Fibroblast of villous mesenchyme (primary cell): Measurements from ENCODE around the gene CDH23. TPM values are rescaled to one million over a fixed set of nuclear protein-coding genes. Genes with fewer than 3 reads are reported as not detected.

Source experiments
- DNase-seq: peaks from one replicate; pipeline ENCODE4 v3.0.0-alpha.2; 2010; ENCODE audit warnings: low read depth
- H3K4me3 ChIP-seq: 2 replicates; pipeline ENCODE4 v1.5.1; 2011; ENCODE audit warnings: low read depth, mild to moderate bottlenecking, low read length
- total RNA-seq: library from RNA; depleted of rRNA; stranded (reverse); fragments of >200 nt; gene quantifications from 2 replicates; pipeline ENCODE4 v1.2.3, GENCODE V29; 2012
- TF ChIP-seq, protein P1 (sequence below): IDR thresholded peaks from 2 replicates; pipeline ENCODE4 v1.5.1; 2012; ENCODE audit warnings: low read depth, mild to moderate bottlenecking, low read length; ENCODE audit not compliant: insufficient read depth

CDH23 gene
- total RNA-seq, 1 donor, result under 0.01 TPM

DNA sequence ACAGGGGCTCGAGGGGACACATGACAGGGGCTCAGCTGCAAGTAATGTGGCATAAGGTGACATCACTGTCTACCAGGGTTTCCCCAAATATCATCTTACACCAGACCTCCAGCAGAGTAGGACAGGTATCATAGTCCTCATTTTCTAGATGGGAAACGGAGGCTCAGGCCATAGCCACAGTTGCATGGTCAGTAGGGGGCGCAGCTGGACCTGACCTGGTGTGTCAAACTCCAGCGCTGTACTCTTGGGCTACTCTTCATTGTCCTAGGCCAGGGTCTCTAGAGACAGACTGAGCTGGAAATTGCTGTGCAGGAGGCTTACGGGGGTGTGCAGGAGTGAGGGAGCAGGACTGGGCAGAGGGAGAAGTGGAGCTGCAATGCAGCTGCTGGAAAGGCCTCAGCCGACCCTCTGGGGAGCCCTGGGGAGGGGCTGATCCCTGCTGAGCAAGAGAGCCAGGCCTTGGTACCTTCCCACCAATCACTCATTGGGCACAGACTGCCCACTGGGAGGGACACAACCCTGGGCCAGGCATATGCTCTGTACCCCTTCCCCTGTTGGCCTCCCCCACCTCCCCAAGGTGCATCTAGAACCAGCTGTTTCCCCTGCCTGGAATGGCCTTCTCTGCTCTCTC lies 89.9 kb downstream of the CDH23 start:
- TF ChIP-seq, protein P1, sequence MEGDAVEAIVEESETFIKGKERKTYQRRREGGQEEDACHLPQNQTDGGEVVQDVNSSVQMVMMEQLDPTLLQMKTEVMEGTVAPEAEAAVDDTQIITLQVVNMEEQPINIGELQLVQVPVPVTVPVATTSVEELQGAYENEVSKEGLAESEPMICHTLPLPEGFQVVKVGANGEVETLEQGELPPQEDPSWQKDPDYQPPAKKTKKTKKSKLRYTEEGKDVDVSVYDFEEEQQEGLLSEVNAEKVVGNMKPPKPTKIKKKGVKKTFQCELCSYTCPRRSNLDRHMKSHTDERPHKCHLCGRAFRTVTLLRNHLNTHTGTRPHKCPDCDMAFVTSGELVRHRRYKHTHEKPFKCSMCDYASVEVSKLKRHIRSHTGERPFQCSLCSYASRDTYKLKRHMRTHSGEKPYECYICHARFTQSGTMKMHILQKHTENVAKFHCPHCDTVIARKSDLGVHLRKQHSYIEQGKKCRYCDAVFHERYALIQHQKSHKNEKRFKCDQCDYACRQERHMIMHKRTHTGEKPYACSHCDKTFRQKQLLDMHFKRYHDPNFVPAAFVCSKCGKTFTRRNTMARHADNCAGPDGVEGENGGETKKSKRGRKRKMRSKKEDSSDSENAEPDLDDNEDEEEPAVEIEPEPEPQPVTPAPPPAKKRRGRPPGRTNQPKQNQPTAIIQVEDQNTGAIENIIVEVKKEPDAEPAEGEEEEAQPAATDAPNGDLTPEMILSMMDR, result peak; percentile 62
- DNase-seq, result peak; percentile 18
- H3K4me3 ChIP-seq, result no peak overlapping the region

DNA sequence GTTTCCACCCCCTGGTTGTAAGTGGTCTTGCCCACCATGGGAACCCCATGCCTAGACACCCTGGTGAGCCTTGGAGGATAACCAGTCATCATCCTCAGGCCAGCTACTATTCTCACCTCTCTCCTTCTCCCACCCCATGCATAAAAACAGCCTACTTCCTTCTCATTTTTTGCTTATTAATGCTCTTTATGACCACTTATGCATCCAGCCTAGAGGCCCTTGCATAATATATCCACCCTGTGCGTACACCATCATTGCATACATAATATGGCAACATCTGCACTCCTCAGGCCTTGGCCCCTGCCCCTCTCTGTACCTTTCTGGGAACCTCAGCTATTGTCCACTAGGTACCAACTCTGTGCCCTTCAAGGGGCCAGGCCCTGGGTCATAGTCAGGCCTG lies 91.0 kb downstream of the CDH23 start:
- no peak overlapping the region for H3K4me3 ChIP-seq
- no peak for DNase-seq
- TF ChIP-seq, protein P1, result no peak

DNA sequence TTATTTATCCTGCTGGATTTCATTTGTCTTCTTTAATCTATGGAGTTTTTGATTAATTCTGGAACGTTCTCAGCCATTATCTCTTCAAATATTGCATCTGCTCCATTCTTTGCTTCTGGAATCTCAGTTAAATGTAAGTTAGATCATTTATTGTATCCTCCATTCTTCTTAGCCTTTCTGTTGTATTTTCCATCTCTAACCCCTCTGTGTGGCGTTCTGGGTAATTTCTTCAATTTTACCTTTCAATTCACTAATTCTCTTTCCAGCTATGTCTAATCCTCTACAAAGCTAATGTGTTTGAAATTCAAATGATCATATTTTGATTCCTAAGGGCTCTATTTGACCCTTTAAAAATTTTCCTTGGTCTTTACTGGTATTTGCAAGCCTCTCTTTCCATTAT lies 92.4 kb downstream of the CDH23 start:
- H3K4me3 ChIP-seq, result no peak overlapping the region
- no peak for DNase-seq
- TF ChIP-seq, protein P1, result no peak

DNA sequence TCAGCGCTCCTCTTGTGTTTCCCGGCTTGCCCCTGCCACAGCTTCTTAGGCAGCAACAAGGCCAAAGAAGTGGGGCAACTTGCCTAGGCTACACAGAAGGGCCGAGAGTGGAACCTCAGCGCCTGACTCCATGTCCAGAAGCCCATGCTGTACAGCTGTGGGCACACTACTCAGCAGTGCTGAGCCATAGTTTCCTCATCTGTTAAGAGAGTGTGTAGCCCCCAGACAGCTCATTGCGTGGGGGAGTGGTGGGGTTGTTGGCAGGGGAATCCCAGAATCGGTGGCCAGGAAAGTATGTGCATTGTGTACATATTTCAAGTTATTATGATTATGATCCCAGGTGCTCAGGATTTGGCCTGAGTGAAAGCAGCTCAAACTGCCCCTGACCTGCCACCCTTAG lies 96.2 kb downstream of the CDH23 start:
- no peak for DNase-seq
- TF ChIP-seq, protein P1, result no peak
- H3K4me3 ChIP-seq, result no peak overlapping the region

DNA sequence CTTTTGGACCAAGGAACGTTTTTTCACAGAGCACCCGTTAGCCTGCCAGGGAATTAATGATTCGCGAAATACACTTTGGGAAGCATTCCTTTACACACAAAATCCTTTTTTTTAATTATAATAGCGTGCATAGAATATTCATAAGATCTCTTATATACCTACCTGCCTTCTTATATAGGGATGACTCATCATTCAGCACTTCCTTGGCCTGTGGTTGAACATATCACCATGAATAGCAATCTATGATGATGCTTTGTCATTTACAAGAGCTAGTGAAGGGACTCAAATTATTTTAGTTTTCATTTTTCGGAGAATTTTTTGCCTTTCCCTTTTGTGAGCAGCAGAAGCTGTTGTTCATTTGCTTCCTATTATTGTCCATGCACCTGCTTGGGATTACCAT lies 97.0 kb downstream of the CDH23 start:
- DNase-seq, result no peak

DNA sequence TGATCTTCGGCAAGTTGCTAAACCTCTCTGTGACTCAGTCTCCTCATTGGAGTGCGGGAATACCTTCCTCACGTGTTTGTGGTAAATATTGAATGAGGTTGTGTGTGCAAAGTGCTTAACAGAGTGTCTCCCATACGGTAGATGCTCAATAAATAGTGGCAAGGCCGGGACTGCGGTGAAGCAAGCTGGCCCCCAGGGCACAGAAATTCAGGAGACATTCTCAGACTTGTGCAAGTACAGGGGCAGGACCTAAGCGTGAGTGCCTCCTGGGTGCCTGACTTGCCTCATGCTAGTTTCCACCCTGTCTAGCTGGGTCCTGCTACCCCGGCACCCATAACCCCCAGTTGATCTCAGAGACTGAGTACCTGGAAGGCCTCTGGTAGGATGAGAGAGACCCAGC lies 97.8 kb downstream of the CDH23 start:
- TF ChIP-seq, protein P1, result no peak
- no peak overlapping the region for H3K4me3 ChIP-seq
- no peak for DNase-seq

More for the DNA sequence above, 97.0 kb downstream of the CDH23 start:
- no peak overlapping the region for H3K4me3 ChIP-seq
- TF ChIP-seq, protein P1, result no peak

DNA sequence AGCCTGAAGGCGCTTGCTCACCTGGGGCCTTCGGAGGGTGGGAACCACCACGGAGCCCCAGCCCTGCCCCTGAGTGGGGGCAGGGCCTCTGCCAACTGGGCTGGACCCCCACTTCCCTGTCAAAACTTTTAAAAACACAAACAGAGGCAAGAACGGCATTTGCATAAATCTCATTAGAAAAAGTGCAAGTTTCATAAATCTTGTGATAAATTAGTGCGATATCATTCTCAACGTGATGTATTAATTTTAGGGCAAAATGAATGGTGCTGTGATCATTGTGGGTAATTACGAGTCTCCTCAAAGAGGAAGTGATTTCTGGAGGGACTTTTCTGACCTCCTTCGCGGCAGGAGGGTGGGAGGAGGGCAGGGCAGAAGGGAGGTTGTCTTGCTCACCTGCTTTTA lies 98.3 kb downstream of the CDH23 start:
- no peak for DNase-seq
- TF ChIP-seq, protein P1, result no peak
- no peak overlapping the region for H3K4me3 ChIP-seq
